GM18909 (cell line): ENCODE measurements around the gene MTERF1.
"Not testable (repeated sequence)": the region's sequence is repeated elsewhere in the genome, so short reads cannot be mapped to it uniquely, and the experiment has no call there.

Experiments
- ATAC-seq: cut with Tn5 transposase; IDR thresholded peaks from one replicate; pipeline ENCODE4 v1.9.1; 2021; ENCODE audit warnings: mild to moderate bottlenecking; ENCODE audit not compliant: unreplicated experiment, poor library complexity

The MTERF1 gene, protein sequence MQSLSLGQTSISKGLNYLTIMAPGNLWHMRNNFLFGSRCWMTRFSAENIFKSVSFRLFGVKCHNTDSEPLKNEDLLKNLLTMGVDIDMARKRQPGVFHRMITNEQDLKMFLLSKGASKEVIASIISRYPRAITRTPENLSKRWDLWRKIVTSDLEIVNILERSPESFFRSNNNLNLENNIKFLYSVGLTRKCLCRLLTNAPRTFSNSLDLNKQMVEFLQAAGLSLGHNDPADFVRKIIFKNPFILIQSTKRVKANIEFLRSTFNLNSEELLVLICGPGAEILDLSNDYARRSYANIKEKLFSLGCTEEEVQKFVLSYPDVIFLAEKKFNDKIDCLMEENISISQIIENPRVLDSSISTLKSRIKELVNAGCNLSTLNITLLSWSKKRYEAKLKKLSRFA

DNA sequence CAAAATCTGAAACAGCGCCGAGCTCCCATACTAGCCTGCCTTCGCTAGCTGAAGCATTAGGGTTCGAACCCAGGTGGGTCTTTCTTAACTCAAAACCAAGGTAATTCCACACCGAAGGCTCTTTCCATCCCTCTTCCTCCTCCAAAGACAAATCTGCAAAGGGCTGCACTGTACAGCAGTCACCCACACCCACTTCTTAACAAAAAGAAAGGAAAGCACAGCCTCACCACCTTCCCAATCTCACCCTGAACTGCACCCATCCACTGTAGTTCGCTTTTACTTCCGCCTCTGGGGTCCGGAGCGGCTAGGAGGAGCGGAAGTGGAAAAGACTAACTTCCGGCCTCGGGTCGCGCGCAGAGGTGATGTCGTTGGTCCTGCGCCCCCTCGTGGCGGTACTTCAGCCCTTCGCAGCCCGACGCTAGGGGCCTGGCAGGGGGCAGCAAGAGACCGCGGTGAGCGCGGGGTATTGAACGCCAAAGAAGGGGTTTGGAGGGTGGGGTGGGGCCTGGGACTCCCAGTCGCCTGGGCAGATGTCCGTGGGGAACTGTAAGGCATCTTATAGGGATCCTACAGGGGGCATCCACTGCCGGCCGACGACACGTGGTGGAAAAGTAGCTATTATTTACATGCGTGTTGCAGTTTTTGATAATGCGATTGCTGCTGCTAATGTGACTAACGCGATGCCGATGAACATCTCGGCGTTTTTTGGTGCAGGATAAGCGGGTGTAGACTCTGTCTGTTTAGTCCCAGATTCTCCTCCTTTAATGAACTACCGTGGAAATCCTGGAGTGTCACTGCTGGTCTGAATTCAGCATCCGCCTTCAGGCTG is at the start of gene MTERF1:
Gene MTERF1 (minus strand): TSS at position 290 of the 829 bp plus-strand sequence. CDS start 619 bp downstream, outside the sequence.
- peak; percentile 99 for ATAC-seq

GRCh38 chr7:91929463-91929862 is 49.0 kb upstream of the MTERF1 start:
- peak; percentile 85 for ATAC-seq

DNA sequence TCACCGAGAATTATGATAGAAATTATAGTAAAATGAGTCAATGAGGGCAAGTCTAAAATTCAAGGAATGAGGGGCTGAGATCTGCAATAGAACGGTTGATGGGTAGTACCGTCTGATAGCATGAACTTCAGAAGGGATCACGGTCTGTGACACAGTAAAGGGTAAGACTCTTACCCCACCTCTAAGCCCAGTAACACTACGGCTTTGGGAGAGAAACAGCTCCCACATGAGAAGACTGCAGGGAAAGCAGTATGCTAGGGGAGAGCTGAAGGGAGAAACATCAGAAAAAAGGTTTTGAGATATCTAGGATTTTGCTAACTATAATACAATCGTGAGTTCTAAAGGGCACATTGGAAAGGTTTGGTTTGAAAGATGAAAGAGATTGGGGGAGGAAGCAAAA is 47.4 kb upstream of the MTERF1 start:
- ATAC-seq, result no peak

GRCh38 chr7:91922857-91923256 is 42.4 kb upstream of the MTERF1 start:
- ATAC-seq, result no peak

GRCh38 chr7:91918356-91918755 is 37.9 kb upstream of the MTERF1 start:
- ATAC-seq, result no peak

DNA sequence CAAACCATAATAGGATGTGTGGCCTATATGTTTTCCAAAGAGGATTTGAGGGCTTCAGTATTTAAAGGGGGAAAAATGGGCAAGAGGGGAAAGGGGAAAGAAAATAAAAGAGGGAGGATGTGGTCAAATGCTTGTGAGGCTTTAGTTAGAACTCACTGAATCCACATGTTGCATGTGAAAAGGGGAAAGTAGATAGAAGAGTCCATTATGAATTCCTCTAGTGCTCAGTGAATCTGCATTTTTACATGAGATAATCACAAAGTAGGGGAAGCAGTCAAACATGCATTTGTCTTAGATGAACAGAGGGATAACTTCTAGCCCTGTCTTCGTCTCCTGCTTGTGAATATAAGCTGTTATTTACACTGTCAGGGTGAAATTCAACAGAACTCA is 35.5 kb upstream of the MTERF1 start:
- no peak for ATAC-seq

- no peak for ATAC-seq
These were observed 35.0 kb upstream of the MTERF1 start for GRCh38 chr7:91915401-91916050.

DNA sequence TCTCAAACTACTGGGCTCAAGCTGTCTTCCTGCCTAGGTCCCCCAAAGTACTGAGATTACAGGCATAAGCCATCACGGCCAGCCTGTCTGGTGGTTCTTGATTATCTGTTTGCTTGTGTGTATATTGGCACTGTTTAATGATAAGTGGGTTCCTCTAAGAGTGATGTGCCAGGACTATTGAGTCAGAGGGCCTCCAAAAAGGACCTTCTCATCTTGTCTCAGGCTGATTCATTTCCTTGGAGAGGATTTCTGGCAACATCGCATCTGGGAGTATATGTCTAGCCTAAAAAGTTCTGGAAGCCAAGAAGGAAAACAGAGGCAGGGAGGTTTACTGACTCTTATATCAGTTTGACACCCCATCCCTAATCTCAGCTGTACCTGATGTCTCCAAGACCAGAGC is 33.1 kb upstream of the MTERF1 start:
- ATAC-seq, result no peak

GRCh38 chr7:91912494-91912893 is 32.0 kb upstream of the MTERF1 start:
- ATAC-seq, result no peak

DNA sequence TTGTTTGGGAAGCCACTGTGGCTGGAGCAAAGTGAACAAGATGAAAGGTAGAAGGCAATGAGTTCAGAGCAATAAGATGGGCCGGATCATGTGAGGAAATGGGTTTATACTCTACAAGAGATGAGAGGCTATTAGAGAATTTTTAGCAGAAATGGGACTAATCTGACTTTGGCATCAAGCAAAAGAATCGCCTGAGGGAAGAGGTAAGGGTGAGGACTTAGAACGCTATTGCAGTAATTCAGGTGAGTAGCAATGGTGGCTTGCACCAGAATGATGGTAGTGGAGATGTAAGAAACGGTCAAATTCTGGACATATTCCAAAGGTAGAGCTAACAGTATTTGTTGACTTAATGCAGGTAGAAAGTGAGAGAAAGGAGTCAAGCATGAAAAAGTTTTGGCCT is 30.6 kb upstream of the MTERF1 start:
- no peak for ATAC-seq

DNA sequence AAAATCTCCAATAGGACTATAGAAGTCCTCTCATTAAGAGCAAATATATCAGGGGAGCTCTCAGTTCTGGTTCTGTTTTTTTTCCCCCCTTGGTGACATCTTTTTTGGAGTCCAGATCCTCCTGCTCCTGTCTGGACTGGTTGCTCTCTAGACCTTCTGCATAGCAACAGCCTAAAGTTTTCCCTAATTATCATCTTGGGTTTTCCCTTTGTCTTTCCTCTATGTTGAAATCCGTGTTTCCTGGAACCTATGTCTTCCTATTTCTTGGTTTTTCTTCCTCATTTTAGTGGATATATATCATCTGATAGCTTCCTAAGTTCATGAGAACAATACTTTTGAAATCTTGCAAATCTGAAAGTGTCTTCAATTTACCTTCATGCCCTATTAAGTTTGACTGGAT is 29.7 kb upstream of the MTERF1 start:
- no peak for ATAC-seq

DNA sequence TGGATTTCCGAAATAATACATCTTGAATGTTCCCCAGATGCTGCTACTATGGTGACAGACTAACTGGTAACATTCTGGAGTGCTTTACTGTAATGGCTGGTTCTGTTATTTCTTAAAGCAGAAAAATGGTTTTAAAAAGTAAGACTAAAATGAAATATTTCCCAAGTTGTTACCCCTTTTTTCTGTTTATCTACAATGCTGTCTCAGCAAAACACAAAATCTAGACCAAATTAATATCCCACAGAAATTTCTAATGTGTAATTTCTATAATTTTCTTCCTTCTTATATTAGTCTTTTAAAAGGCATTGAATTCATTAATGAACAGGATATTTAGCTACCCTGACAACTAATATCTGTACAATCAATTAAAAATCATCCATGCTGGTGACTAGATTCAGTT is 19.1 kb upstream of the MTERF1 start:
- ATAC-seq, result no peak

DNA sequence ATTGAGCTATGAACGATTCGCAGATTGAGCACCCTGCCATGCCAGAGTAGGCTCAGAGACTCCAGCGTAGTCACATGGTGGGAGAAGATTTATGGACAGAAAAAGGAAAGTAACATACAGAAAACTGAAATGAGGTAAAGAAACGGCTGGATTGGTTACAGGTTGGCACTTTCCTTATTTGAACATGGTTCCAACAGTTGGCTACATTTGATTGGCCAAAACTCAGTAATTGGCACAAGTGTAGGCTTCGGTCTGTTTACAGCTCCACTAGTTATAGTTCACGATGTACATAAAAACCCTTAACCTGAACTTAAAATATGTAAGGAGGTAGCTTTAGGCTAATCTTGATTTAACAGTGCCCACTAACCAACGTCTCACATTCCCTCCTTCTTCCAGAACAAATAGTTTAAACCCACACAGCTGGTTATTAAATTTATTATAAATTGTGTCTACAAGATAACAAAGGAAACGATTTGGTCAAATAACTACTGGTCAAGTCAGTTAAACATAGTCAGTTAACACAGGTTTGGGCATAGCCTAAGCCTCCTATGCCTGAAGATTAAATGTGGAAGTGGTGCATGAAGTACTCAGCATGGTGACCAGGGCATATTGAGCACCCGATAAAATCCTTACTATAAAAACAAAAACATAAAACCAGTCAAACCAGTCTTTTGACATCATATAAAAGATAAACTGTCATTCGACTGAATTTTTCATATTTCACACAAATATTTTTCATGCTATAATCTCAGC is 17.9 kb upstream of the MTERF1 start:
- no peak for ATAC-seq

- ATAC-seq, result no peak
These were observed 14.4 kb upstream of the MTERF1 start for GRCh38 chr7:91894781-91895480.

- ATAC-seq, result not testable (repeated sequence)
These were observed 13.2 kb upstream of the MTERF1 start for GRCh38 chr7:91893699-91894098.

- ATAC-seq, result no peak
These were observed 12.4 kb upstream of the MTERF1 start for GRCh38 chr7:91892821-91893340.

DNA sequence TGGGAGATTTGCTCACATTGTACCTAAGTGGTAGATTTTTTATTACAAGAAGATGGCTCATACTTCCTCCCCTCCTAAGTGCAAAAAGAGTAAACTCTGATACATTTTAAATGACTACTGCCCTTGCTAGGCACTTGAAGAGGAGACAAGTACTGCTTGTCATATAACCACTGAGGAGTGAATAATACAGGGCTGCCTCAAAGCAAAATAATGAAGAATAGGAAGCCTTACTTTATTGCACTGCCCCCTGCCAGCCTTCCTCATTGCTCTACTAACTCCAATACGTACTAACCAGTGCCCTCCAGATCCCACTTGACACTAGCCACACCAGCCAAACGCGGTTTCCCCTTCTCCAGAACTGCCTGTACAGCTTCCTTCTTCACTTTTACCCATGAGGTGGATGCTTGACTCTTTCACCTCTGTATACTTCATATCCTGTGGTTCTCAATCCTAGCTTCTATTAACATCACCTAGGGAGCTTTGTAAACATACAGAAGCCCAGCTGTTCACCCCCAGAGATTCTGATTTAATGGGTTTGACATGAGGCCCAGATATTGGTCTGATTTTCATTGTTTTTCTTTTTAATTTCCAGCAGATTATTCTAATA is 11.7 kb upstream of the MTERF1 start:
- ATAC-seq, result no peak

DNA sequence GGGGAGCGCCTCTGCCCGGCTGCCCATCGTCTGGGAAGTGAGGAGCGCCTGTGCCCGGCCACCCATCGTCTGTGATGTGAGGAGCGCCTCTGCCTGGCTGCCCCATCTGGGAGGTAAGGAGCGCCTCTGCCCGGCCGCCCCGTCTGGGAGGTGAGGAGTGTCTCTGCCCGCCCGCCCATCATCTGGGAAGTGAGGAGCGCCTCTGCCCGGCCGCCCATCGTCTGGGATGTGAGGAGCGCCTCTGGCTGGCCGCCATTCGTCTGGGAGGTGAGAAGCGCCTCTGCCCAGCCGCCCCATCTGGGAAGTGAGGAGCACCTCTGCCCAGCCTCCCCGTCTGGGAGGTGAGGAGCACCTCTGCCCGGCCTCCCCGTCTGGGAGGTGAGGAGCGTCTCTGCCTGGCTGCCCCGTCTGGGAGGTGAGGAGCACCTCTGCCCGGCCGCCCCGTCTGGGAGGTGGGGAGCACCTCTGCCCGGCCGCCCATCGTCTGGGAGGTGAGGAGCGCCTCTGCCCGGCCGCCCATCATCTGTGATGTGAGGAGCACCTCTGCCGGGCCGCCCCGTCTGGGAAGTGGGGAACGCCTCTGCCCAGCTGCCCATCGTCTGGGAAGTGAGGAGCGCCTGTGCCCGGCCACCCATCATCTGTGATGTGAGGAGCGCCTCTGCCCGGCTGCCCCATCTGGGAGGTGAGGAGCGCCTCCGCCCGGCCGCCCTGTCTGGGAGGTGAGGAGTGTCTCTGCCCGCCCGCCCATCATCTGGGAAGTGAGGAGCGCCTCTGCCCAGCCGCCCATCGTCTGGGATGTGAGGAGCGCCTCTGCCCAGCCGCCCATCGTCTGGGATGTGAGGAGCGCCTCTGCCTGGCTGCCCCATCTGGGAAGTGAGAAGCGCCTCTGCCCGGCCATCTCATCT is 8.0 kb upstream of the MTERF1 start:
- not testable (repeated sequence) for ATAC-seq
